ENCODE data around the gene PARPBP. TPM values are rescaled to one million over a fixed set of nuclear protein-coding genes. Genes with fewer than 3 reads are reported as not detected.
"Not testable (repeated sequence)": the region's sequence is repeated elsewhere in the genome, so short reads cannot be mapped to it uniquely, and the experiment has no call there.

PARPBP gene, protein sequence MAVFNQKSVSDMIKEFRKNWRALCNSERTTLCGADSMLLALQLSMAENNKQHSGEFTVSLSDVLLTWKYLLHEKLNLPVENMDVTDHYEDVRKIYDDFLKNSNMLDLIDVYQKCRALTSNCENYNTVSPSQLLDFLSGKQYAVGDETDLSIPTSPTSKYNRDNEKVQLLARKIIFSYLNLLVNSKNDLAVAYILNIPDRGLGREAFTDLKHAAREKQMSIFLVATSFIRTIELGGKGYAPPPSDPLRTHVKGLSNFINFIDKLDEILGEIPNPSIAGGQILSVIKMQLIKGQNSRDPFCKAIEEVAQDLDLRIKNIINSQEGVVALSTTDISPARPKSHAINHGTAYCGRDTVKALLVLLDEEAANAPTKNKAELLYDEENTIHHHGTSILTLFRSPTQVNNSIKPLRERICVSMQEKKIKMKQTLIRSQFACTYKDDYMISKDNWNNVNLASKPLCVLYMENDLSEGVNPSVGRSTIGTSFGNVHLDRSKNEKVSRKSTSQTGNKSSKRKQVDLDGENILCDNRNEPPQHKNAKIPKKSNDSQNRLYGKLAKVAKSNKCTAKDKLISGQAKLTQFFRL
- polyA plus RNA-seq, result 10 to 100 TPM in 1 of 4 donors, 1 to 10 TPM in 3; 1.1 to 12.1 (median 6.0) TPM
- long read RNA-seq, donor 1, partial matches to known transcripts, result 0 of 2 reads
- long read RNA-seq, donor 1, other reads (novel, unspliced or antisense), result 0 of 2 reads
- long read RNA-seq, donor 2, result 0 reads
- long read RNA-seq, donor 3, result 0 reads
- long read RNA-seq, donor 4, result 0 reads
- long read RNA-seq, donor 5, partial matches to known transcripts, result 0 of 2 reads
- long read RNA-seq, donor 5, other reads (novel, unspliced or antisense), result 0 of 2 reads
- long read RNA-seq, donor 6, result 0 reads
- long read RNA-seq, donor 7, result 0 reads
- long read RNA-seq, donor 8, result 0 reads
- long read RNA-seq, donor 9, result 0 reads
- long read RNA-seq, donor 10, partial matches to known transcripts, result 0 of 4 reads
- long read RNA-seq, donor 10, other reads (novel, unspliced or antisense), result 0 of 4 reads

- peak; percentile 85 to 95 for DNase-seq
- peak within 1 kb of the TSS; percentile 58 to 95 (median 82) for H3K4me3 ChIP-seq (ENCODE audit: low read depth in 1 of 3, low read length in 3 of 3)
- H3K4me1 ChIP-seq (ENCODE audit: control insufficient read depth in 3 of 3, insufficient read depth in 2 of 3, low read depth in 1 of 3, low read length in 2 of 3), result peaks cover 2 to 4% (median 3%) of the 10 kb centered on the region in 3 donors
- peaks cover 0 to 7% (median 0%) of the 10 kb centered on the region in 3 donors for H3K36me3 ChIP-seq (ENCODE audit: control insufficient read depth in 3 of 3, insufficient read depth in 2 of 3, low read depth in 1 of 3, low read length in 3 of 3)
- FAIRE-seq, result no peak
- H3K9me3 ChIP-seq (ENCODE audit: control insufficient read depth in 2 of 2, insufficient read depth in 1 of 2, low read depth in 1 of 2, low read length in 1 of 2), result no peaks in the 10 kb centered on the region
- no peaks in the 10 kb centered on the region for H3K27me3 ChIP-seq (ENCODE audit: control insufficient read depth in 3 of 3, insufficient read depth in 3 of 3, low read length in 3 of 3)
- H3K27ac ChIP-seq (ENCODE audit: low read depth in 1 of 3, low read length in 2 of 3), result peak within 1 kb of the TSS; percentile 1 to 94 (median 92)
- WGBS, 3 donors, result 0% methylated on average over 58 to 62 of the region's 62 CpGs
These were observed at the start of gene PARPBP, which contains the start of gene NUP37 for GRCh38 chr12:102119674-102120563. Gene PARPBP, plus strand, starts transcription at chr12:102120183. Its CDS starts 3,706 bp downstream, at chr12:102123889. Gene NUP37, minus strand, starts transcription at chr12:102120114. Its CDS starts 1,596 bp downstream, at chr12:102118518.

GRCh38 chr12:102072092-102072491, 47.9 kb upstream of the PARPBP start:
- H3K9me3 ChIP-seq (ENCODE audit: control insufficient read depth in 2 of 2, insufficient read depth in 1 of 2, low read depth in 1 of 2, low read length in 1 of 2); FAIRE-seq; DNase-seq; H3K4me1 ChIP-seq (ENCODE audit: control insufficient read depth in 3 of 3, insufficient read depth in 2 of 3, low read depth in 1 of 3, low read length in 2 of 3); H3K27me3 ChIP-seq (ENCODE audit: control insufficient read depth in 3 of 3, insufficient read depth in 3 of 3, low read length in 3 of 3); H3K4me3 ChIP-seq (ENCODE audit: low read depth in 1 of 3, low read length in 3 of 3); H3K36me3 ChIP-seq (ENCODE audit: control insufficient read depth in 3 of 3, insufficient read depth in 2 of 3, low read depth in 1 of 3, low read length in 3 of 3); H3K27ac ChIP-seq (ENCODE audit: low read depth in 1 of 3, low read length in 2 of 3): not testable (repeated sequence)
- 94 to 97% (median 96%) methylated on average over 7 of the region's 7 CpGs for whole genome bisulfite sequencing, 3 donors

DNA sequence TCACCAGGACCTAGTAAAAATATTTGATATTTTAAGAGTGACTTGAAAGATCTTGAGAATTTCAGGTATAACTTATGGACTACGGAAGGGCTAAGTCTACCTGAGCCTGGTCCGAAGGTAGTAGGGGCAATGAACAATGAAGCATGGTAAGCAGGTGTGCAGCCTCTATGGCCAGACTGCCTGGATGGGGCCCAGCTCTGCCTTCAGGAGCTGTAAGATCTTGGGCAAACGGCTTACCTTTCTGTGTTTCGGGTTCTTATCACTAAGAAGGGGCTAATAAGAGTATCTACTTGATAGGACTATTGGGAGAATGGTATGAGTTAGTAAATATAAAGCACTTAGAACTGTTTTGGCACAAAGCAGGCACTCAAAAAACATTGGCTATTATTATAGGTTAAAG, 39.1 kb upstream of the PARPBP start:
- DNase-seq (no peak), FAIRE-seq (no peak)
- Histone ChIP-seq H3K27me3 (ENCODE audit: control insufficient read depth in 3 of 3, insufficient read depth in 3 of 3, low read length in 3 of 3) (no peaks in the 10 kb centered on the region), H3K27ac (ENCODE audit: low read depth in 1 of 3, low read length in 2 of 3) (no peak overlapping the region), H3K9me3 (ENCODE audit: control insufficient read depth in 2 of 2, insufficient read depth in 1 of 2, low read depth in 1 of 2, low read length in 1 of 2) (no peaks in the 10 kb centered on the region), H3K36me3 (ENCODE audit: control insufficient read depth in 3 of 3, insufficient read depth in 2 of 3, low read depth in 1 of 3, low read length in 3 of 3) (peaks cover 4 to 18% (median 8%) of the 10 kb centered on the region in 3 donors), H3K4me3 (ENCODE audit: low read depth in 1 of 3, low read length in 3 of 3) (no peak overlapping the region), H3K4me1 (ENCODE audit: control insufficient read depth in 3 of 3, insufficient read depth in 2 of 3, low read depth in 1 of 3, low read length in 2 of 3) (no peaks in the 10 kb centered on the region)
- 89 to 94% (median 93%) methylated on average over 4 of the region's 4 CpGs for WGBS, 3 donors

DNA sequence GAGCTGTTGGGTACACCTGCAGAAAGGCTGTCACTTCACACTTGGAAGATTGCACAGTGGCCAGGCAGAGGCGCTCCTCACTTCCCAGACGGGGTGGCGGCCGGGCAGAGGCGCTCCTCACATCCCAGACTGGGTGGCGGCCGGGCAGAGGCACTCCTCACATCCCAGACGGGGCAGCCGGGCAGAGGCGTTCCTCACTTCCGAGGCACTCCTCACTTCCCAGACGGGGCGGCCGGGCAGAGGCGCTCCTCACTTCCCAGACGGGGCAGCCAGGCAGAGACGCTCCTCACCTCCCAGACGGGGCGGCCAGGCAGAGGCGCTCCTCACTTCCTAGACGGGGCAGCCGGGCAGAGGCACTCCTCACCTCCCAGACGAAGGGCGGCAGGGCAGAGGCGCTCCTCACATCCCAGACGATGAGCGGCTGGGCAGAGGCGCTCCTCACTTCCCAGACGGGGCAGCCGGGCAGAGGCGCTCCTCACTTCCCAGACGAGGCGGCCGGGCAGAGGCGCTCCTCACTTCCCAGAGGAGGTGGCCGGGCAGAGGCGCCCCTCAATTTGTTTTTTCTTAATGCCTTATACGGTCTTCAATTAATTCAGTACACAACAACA, 30.7 kb upstream of the PARPBP start:
- peaks cover 0 to 17% (median 0%) of the 10 kb centered on the region in 3 donors for H3K36me3 ChIP-seq (ENCODE audit: control insufficient read depth in 3 of 3, insufficient read depth in 2 of 3, low read depth in 1 of 3, low read length in 3 of 3)
- FAIRE-seq; H3K27ac ChIP-seq (ENCODE audit: low read depth in 1 of 3, low read length in 2 of 3); H3K27me3 ChIP-seq (ENCODE audit: control insufficient read depth in 3 of 3, insufficient read depth in 3 of 3, low read length in 3 of 3); DNase-seq; H3K9me3 ChIP-seq (ENCODE audit: control insufficient read depth in 2 of 2, insufficient read depth in 1 of 2, low read depth in 1 of 2, low read length in 1 of 2); H3K4me3 ChIP-seq (ENCODE audit: low read depth in 1 of 3, low read length in 3 of 3); H3K4me1 ChIP-seq (ENCODE audit: control insufficient read depth in 3 of 3, insufficient read depth in 2 of 3, low read depth in 1 of 3, low read length in 2 of 3): not testable (repeated sequence)
- 97 to 98% (median 98%) methylated on average over 31 to 38 of the region's 38 CpGs for WGBS, 3 donors

DNA sequence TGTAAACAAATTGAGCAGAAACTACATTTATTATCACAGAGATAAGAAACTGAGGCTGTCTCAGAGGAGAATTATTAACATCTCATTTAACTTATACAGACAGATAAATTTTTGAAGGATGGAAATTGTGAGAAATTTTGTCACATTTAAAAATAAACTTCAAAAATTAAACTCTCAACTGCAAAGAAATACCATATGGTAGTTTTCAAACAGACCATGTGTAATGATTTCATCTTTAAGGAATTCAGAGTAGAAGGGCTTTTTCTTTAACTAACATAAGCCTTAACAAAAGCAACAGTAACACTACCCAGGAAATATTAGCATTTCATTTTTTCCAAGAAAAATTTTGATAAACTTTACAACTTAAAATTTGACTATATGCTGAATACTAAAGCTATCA, 26.7 kb upstream of the PARPBP start:
- peaks cover 0 to 5% (median 2%) of the 10 kb centered on the region in 3 donors for H3K36me3 ChIP-seq (ENCODE audit: control insufficient read depth in 3 of 3, insufficient read depth in 2 of 3, low read depth in 1 of 3, low read length in 3 of 3)
- no peak overlapping the region for H3K27ac ChIP-seq (ENCODE audit: low read depth in 1 of 3, low read length in 2 of 3)
- FAIRE-seq (peak; percentile 53), DNase-seq (no peak)
- H3K9me3 ChIP-seq (ENCODE audit: control insufficient read depth in 2 of 2, insufficient read depth in 1 of 2, low read depth in 1 of 2, low read length in 1 of 2), result peaks cover 0 to 7% of the 10 kb centered on the region in 2 donors
- H3K4me3 ChIP-seq (ENCODE audit: low read depth in 1 of 3, low read length in 3 of 3), result no peak overlapping the region
- H3K4me1 ChIP-seq (ENCODE audit: control insufficient read depth in 3 of 3, insufficient read depth in 2 of 3, low read depth in 1 of 3, low read length in 2 of 3), result no peaks in the 10 kb centered on the region
- no peaks in the 10 kb centered on the region for H3K27me3 ChIP-seq (ENCODE audit: control insufficient read depth in 3 of 3, insufficient read depth in 3 of 3, low read length in 3 of 3)

DNA sequence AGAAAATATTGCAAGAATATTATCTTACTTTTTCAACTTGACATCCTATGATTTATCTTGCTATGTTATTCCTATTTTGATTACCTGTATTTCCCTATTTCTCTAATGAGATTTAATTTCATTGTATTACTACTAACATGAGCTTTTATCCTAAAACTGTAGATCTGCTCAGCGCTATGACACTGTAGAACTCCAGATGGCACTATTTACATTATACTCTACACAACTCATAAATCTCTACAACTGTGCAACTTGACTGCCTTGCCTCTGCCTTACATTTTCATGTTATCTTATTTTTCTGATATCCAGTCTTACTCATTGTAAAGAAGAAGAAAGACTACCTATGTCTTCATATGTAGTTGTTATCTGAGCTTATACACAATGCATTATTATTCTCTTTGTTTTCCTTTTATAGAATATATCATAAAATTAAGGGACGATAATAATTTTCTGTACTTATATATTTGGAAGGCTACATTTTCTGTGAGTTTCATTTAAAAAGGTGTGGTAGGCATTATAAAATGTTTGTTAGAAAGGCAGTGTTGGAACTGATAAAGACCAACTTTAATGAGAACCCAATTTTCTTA, 24.2 kb upstream of the PARPBP start:
- WGBS, 3 donors, result 77 to 88% (median 84%) methylated on average over 2 of the region's 2 CpGs
- Histone ChIP-seq H3K27me3 (ENCODE audit: control insufficient read depth in 3 of 3, insufficient read depth in 3 of 3, low read length in 3 of 3) (no peaks in the 10 kb centered on the region), H3K27ac (ENCODE audit: low read depth in 1 of 3, low read length in 2 of 3) (no peak overlapping the region), H3K9me3 (ENCODE audit: control insufficient read depth in 2 of 2, insufficient read depth in 1 of 2, low read depth in 1 of 2, low read length in 1 of 2) (no peaks in the 10 kb centered on the region), H3K4me3 (ENCODE audit: low read depth in 1 of 3, low read length in 3 of 3) (no peak overlapping the region), H3K4me1 (ENCODE audit: control insufficient read depth in 3 of 3, insufficient read depth in 2 of 3, low read depth in 1 of 3, low read length in 2 of 3) (no peaks in the 10 kb centered on the region), H3K36me3 (ENCODE audit: control insufficient read depth in 3 of 3, insufficient read depth in 2 of 3, low read depth in 1 of 3, low read length in 3 of 3) (peaks cover 0 to 7% (median 4%) of the 10 kb centered on the region in 3 donors)
- DNase-seq (peak; percentile 14 to 19), FAIRE-seq (no peak)

- no peak overlapping the region for H3K4me3 ChIP-seq (ENCODE audit: low read depth in 1 of 3, low read length in 3 of 3)
- FAIRE-seq, result no peak
These were observed 23.1 kb upstream of the PARPBP start for GRCh38 chr12:102096855-102097254.

More at GRCh38 chr12:102096855-102097254, 23.1 kb upstream of the PARPBP start:
- H3K27me3 ChIP-seq (ENCODE audit: control insufficient read depth in 3 of 3, insufficient read depth in 3 of 3, low read length in 3 of 3), result no peaks in the 10 kb centered on the region
- WGBS, 3 donors, result 72 to 92% (median 88%) methylated on average over 3 of the region's 3 CpGs
- H3K36me3 ChIP-seq (ENCODE audit: control insufficient read depth in 3 of 3, insufficient read depth in 2 of 3, low read depth in 1 of 3, low read length in 3 of 3), result peaks cover 0 to 7% (median 4%) of the 10 kb centered on the region in 3 donors
- no peak for DNase-seq
- H3K27ac ChIP-seq (ENCODE audit: low read depth in 1 of 3, low read length in 2 of 3), result peak overlapping the region in 1 of 3 donors; percentile 22
- H3K9me3 ChIP-seq (ENCODE audit: control insufficient read depth in 2 of 2, insufficient read depth in 1 of 2, low read depth in 1 of 2, low read length in 1 of 2), result no peaks in the 10 kb centered on the region
- no peaks in the 10 kb centered on the region for H3K4me1 ChIP-seq (ENCODE audit: control insufficient read depth in 3 of 3, insufficient read depth in 2 of 3, low read depth in 1 of 3, low read length in 2 of 3)

Measured in small intestine (tissue), 16 donors.